ENCODE results near the gene PNMA6E.

Gene PNMA6E

GRCh38 chrX:153401133-153401764, at the start of gene PNMA6E:
Gene PNMA6E, minus strand, starts transcription at chrX:153401350. Its CDS starts 2,501 bp downstream, at chrX:153398849.
- no peak for DNase-seq (ENCODE audit: low spot score)

- no peak for DNase-seq (ENCODE audit: low spot score)
Measured at GRCh38 chrX:153450949-153451277, 49.8 kb upstream of the PNMA6E start.

GRCh38 chrX:153450114-153450948, 49.2 kb upstream of the PNMA6E start:
- no peak for DNase-seq (ENCODE audit: low spot score)

GRCh38 chrX:153449368-153450113, 48.4 kb upstream of the PNMA6E start:
- no peak for DNase-seq (ENCODE audit: low spot score)

- no peak for DNase-seq (ENCODE audit: low spot score)
Measured at GRCh38 chrX:153448556-153449367, 47.6 kb upstream of the PNMA6E start.

- DNase-seq (ENCODE audit: low spot score): no peak
Measured at GRCh38 chrX:153447581-153447960, 46.4 kb upstream of the PNMA6E start.

- no peak for DNase-seq (ENCODE audit: low spot score)
Measured at GRCh38 chrX:153446950-153447580, 45.9 kb upstream of the PNMA6E start.

- DNase-seq (ENCODE audit: low spot score): no peak
Measured at GRCh38 chrX:153446636-153446936, 45.4 kb upstream of the PNMA6E start.

- DNase-seq (ENCODE audit: low spot score): no peak
Measured at GRCh38 chrX:153445856-153446635, 44.9 kb upstream of the PNMA6E start, which contains the start of gene TREX2. Gene TREX2, minus strand, starts transcription at chrX:153446056. Its CDS starts 626 bp downstream, at chrX:153445430.

GRCh38 chrX:153445106-153445855, 44.1 kb upstream of the PNMA6E start:
- no peak for DNase-seq (ENCODE audit: low spot score)

- no peak for DNase-seq (ENCODE audit: low spot score)
Measured at GRCh38 chrX:153444333-153445011, 43.3 kb upstream of the PNMA6E start.

- DNase-seq (ENCODE audit: low spot score): no peak
Measured at GRCh38 chrX:153443476-153444332, 42.6 kb upstream of the PNMA6E start.

GRCh38 chrX:153442463-153442862, 41.3 kb upstream of the PNMA6E start:
- DNase-seq (ENCODE audit: low spot score): no peak

GRCh38 chrX:153441981-153442380, 40.8 kb upstream of the PNMA6E start:
- DNase-seq (ENCODE audit: low spot score): no peak

GRCh38 chrX:153441296-153441695, 40.1 kb upstream of the PNMA6E start:
- no peak for DNase-seq (ENCODE audit: low spot score)

GRCh38 chrX:153440556-153441135, 39.5 kb upstream of the PNMA6E start:
- DNase-seq (ENCODE audit: low spot score): no peak

- DNase-seq (ENCODE audit: low spot score): no peak
Measured at GRCh38 chrX:153439977-153440376, 38.8 kb upstream of the PNMA6E start.

GRCh38 chrX:153438532-153438931, 37.4 kb upstream of the PNMA6E start:
- DNase-seq (ENCODE audit: low spot score): no peak
